B cell (primary cell): ENCODE results near the gene CPM. TPM values are rescaled to one million over a fixed set of nuclear protein-coding genes. Genes with fewer than 3 reads are reported as not detected.

Source experiments
- ATAC-seq: fragments of 200-7000 bp; cut with Tn5 transposase; one replicate; pipeline ENCODE4 v1.10.0; 2021; ENCODE audit warnings: low read depth, mild to moderate bottlenecking, moderate number of reproducible peaks, moderate library complexity
- CTCF ChIA-PET: fragments of 350-600 bp; sonication (Branson Sonifier 250); formaldehyde crosslinking; loops from one replicate; lab custom pipeline; 2021; ENCODE audit warnings: antibody characterized with exemption, inconsistent platforms; lab: Charles Lee
- POLR2A ChIA-PET: fragments of 350-600 bp; sonication (Branson Sonifier 250); formaldehyde crosslinking; loops from one replicate; lab custom pipeline; 2021; ENCODE audit warnings: antibody characterized with exemption; lab: Charles Lee
- DNase-seq: peaks from one replicate; pipeline ENCODE4 v3.0.0; 2013
- H2AFZ ChIP-seq: 2 replicates; pipeline ENCODE4 v1.6.1; 2012; ENCODE audit warnings: mild to moderate bottlenecking, low read depth, low read length; ENCODE audit not compliant: insufficient read depth, poor library complexity, severe bottlenecking
- H3K27ac ChIP-seq, 2 donors: 1 replicate in 1 of 2; 2 replicates in 1 of 2; pipeline ENCODE4 v1.5.1; 2012 to 2013; ENCODE audit warnings: low read length in 2 of 2, mild to moderate bottlenecking in 2 of 2, moderate library complexity in 1 of 2
- H3K27me3 ChIP-seq, 4 experiments: fragments of 200-600 bp in 1 of 4; sonication (generic) in 1 of 4; replicated peaks in 1 of 4; 1 replicate in 2 of 4; 2 replicates in 2 of 4; pipeline versions ENCODE4 v1.6.1 to v1.7.0; 2013 to 2016; ENCODE audit warnings: low read length in 3 of 4, mild to moderate bottlenecking in 2 of 4, mixed read lengths in 1 of 4, moderate library complexity in 1 of 4; ENCODE audit not compliant: insufficient read depth in 4 of 4, control insufficient read depth in 3 of 4; ENCODE audit errors: control extremely low read depth in 1 of 4
- H3K36me3 ChIP-seq, 2 experiments: replicated peaks in 1 of 2; 1 replicate in 1 of 2; 2 replicates in 1 of 2; pipeline versions ENCODE4 v1.6.1 to v1.7.1; 2013; ENCODE audit warnings: low read length in 1 of 2; ENCODE audit not compliant: insufficient read depth in 2 of 2, control insufficient read depth in 1 of 2; ENCODE audit errors: control extremely low read depth in 1 of 2, extremely low read depth in 1 of 2
- H3K4me1 ChIP-seq, 2 donors: fragments of 200-600 bp in 1 of 2; sonication (generic) in 1 of 2; 1 replicate in 1 of 2; 2 replicates in 1 of 2; pipeline versions ENCODE4 v1.5.1 to v1.6.1; 2013 to 2017; ENCODE audit warnings: low read length in 2 of 2; ENCODE audit not compliant: control insufficient read depth in 2 of 2, insufficient read depth in 2 of 2
- H3K4me2 ChIP-seq: replicated peaks from 2 replicates; pipeline ENCODE3; 2012; ENCODE audit warnings: mild to moderate bottlenecking, low read depth, low read length; ENCODE audit not compliant: poor library complexity, severe bottlenecking
- H3K4me3 ChIP-seq, 5 experiments: fragments of 200-600 bp in 1 of 5; sonication (generic) in 1 of 5; 1 replicate in 3 of 5; 2 replicates in 2 of 5; pipeline versions ENCODE4 v1.5.1 to v1.7.0; 2011 to 2016; ENCODE audit warnings: low read length in 4 of 5, mild to moderate bottlenecking in 4 of 5, low read depth in 2 of 5, control low read depth in 1 of 5, moderate library complexity in 1 of 5; ENCODE audit not compliant: insufficient read depth in 1 of 5; ENCODE audit errors: control extremely low read depth in 1 of 5, extremely low read depth in 1 of 5
- H3K79me2 ChIP-seq: fragments of 200-600 bp; sonication (generic); one replicate; pipeline ENCODE4 v1.6.0; 2016; ENCODE audit warnings: low read length; ENCODE audit not compliant: control insufficient read depth, insufficient read depth
- H3K9ac ChIP-seq: fragments of 200-600 bp; sonication (generic); 2 replicates; pipeline ENCODE4 v1.6.1; 2017; ENCODE audit warnings: mild to moderate bottlenecking, low read length, moderate library complexity
- H3K9me3 ChIP-seq, 3 donors: one replicate each; pipeline versions ENCODE4 v1.6.1 to v1.7.1; 2013; ENCODE audit warnings: low read length in 2 of 3; ENCODE audit not compliant: control insufficient read depth in 2 of 3, insufficient read depth in 1 of 3; ENCODE audit errors: control extremely low read depth in 1 of 3
- H4K20me1 ChIP-seq: 2 replicates; pipeline ENCODE4 v1.6.0; 2012; ENCODE audit warnings: mild to moderate bottlenecking, low read length; ENCODE audit not compliant: insufficient read depth, control insufficient read depth, poor library complexity, severe bottlenecking
- H3K27ac Mint-ChIP-seq: one replicate; pipeline ENCODE4 v1.8.0; 2021; ENCODE audit warnings: mixed read lengths
- H3K27me3 Mint-ChIP-seq: one replicate; pipeline ENCODE4 v1.8.0; 2021; ENCODE audit warnings: mixed read lengths
- H3K4me1 Mint-ChIP-seq: one replicate; pipeline ENCODE4 v1.8.0; 2021; ENCODE audit warnings: mixed read lengths
- H3K4me3 Mint-ChIP-seq: one replicate; pipeline ENCODE4 v1.8.0; 2021; ENCODE audit warnings: mixed read lengths
- H3K9me3 Mint-ChIP-seq: one replicate; pipeline ENCODE4 v1.8.0; 2022; ENCODE audit warnings: mixed read lengths; ENCODE audit not compliant: insufficient read depth
- CTCF ChIP-seq: fragments of 200-600 bp; IDR thresholded peaks from one replicate; pipeline ENCODE4 v1.8.0; 2022; ENCODE audit warnings: antibody characterized with exemption, mild to moderate bottlenecking
- EZH2 ChIP-seq: IDR thresholded peaks from 2 replicates; pipeline ENCODE4 v1.6.1; 2012; ENCODE audit warnings: borderline replicate concordance, low read depth, mild to moderate bottlenecking, moderate library complexity, low read length; ENCODE audit not compliant: insufficient read depth, poor library complexity, severe bottlenecking
- WGBS: methylation state at CpG from one replicate; pipeline ENCODE4 v1.1.5; 2013; ENCODE audit warnings: missing lambda C conversion rate; ENCODE audit not compliant: insufficient coverage; 5-methylcytosine and 5-hydroxymethylcytosine counted together
- intact Hi-C: fragments of 100-400 bp; cut with micrococcal nuclease; formaldehyde crosslinking; loops from one replicate; pipeline ENCODE4 v1.10.0; 2022
- polyA plus RNA-seq: library from polyadenylated mRNA; depleted of rRNA; stranded (reverse); fragments of >200 nt; gene quantifications from 2 replicates; pipeline ENCODE4 v1.2.3, GENCODE V29; 2012
- total RNA-seq, 2 donors: library from RNA; stranded (reverse); fragments of 120-200 nt in 1 of 2; gene quantifications; 1 replicate in 1 of 2; 2 replicates in 1 of 2; pipeline versions ENCODE4 v1.2.3 to v1.2.4, GENCODE V29; 2013 to 2022

Gene CPM
- total and polyA plus RNA-seq, 2 donors (not counting 1 experiment from before 2014, with no cell fraction given): 1.2 to 5.0 TPM

- H3K4me1 Mint-ChIP-seq: peaks cover 16% of the 10 kb centered on the region
- ATAC-seq: no peak
- H3K79me2 ChIP-seq: peaks cover 8% of the 10 kb centered on the region
- no peaks in the 10 kb centered on the region for H4K20me1 ChIP-seq
- peaks cover 12 to 16% of the 10 kb centered on the region in 2 donors for H3K4me1 ChIP-seq
- intact Hi-C loops: no loop called here
- no peak for TF ChIP-seq EZH2
- no peak for TF ChIP-seq CTCF
- no peak overlapping the region for H3K4me2 ChIP-seq
- no peaks in the 10 kb centered on the region for H3K27me3 Mint-ChIP-seq
- 86% methylated on average over 2 of the region's 5 CpGs for WGBS
- H3K9me3 Mint-ChIP-seq: no peaks in the 10 kb centered on the region
- no peak overlapping the region for H2AFZ ChIP-seq
- no peak overlapping the region for H3K27ac ChIP-seq
- no peak overlapping the region for H3K4me3 Mint-ChIP-seq
- ChIA-PET POLR2A (no interaction called here), CTCF (interaction anchor here (1.4 kb wide), 1 partner anchor 19 kb away, joined by 3 read pairs; no protein-coding TSS in a partner anchor)
- no peaks in the 10 kb centered on the region for H3K36me3 ChIP-seq
- no peak overlapping the region for H3K9ac ChIP-seq
- no peak for DNase-seq
- no peak overlapping the region for H3K27ac Mint-ChIP-seq
- H3K27me3 ChIP-seq: no peaks in the 10 kb centered on the region
- H3K4me3 ChIP-seq: no peak overlapping the region
- no peaks in the 10 kb centered on the region for H3K9me3 ChIP-seq
Measured at GRCh38 chr12:68886636-68887572, 46.1 kb downstream of the CPM start.

- no peak overlapping the region for H3K4me3 ChIP-seq
- ATAC-seq (no peak), DNase-seq (no peak)
- no peak overlapping the region for H3K9ac ChIP-seq
- intact Hi-C loops: no loop called here
- no peaks in the 10 kb centered on the region for H3K9me3 ChIP-seq
- no peaks in the 10 kb centered on the region for H3K27me3 ChIP-seq
- POLR2A ChIA-PET: no interaction called here
- H3K27ac Mint-ChIP-seq: no peak overlapping the region
- H3K27me3 Mint-ChIP-seq: no peaks in the 10 kb centered on the region
- TF ChIP-seq EZH2: no peak
- no peak for TF ChIP-seq CTCF
- H3K36me3 ChIP-seq: no peaks in the 10 kb centered on the region
- H3K4me1 ChIP-seq: peaks cover 10 to 11% of the 10 kb centered on the region in 2 donors
- H3K4me3 Mint-ChIP-seq: no peak overlapping the region
- CTCF ChIA-PET: no interaction called here
- peaks cover 11% of the 10 kb centered on the region for H3K4me1 Mint-ChIP-seq
- no peak overlapping the region for H2AFZ ChIP-seq
- no peak overlapping the region for H3K27ac ChIP-seq
- H3K79me2 ChIP-seq: peaks cover 2% of the 10 kb centered on the region
- no peaks in the 10 kb centered on the region for H3K9me3 Mint-ChIP-seq
- H3K4me2 ChIP-seq: no peak overlapping the region
- no peaks in the 10 kb centered on the region for H4K20me1 ChIP-seq
- 69% methylated on average over 2 of the region's 3 CpGs for WGBS
Measured at GRCh38 chr12:68885381-68885780, 47.6 kb downstream of the CPM start.
